ENCODE data around the gene NASP. TPM values are rescaled to one million over a fixed set of nuclear protein-coding genes. Genes with fewer than 3 reads are reported as not detected.

Gene NASP
- total and polyA plus RNA-seq, 2 of the 13 experiments (the other 11 are each of a cell fraction or from before 2014, with no cell fraction given) = 132 to 256 TPM

DNA sequence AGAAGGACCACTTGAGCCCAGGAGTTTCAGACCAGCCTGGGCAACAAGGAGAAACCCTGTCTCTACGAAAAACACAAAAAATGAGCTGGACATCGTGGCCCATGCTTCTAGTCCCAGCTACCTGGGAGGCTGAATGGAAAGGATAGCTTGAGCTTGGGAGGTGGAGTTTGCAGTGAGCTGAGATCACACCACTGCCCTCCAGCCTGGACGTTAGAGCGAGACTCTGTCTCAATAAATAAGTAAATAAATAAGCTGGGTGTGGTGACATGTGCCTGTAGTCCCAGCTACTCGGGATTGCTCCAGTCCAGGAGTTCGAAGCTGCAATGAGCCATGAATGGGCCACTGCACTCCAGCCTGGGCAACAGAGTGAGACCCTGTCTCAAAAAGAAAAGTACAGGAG is 29.6 kb upstream of the NASP start:
- Histone ChIP-seq H3K9ac (ENCODE audit: insufficient read depth, low read depth, low read length) (no peak overlapping the region), H3K4me1 (ENCODE audit: insufficient read depth, low read length) (peaks cover 55% of the 10 kb centered on the region), H3K36me3 (replicated peaks in 1 of 2; ENCODE audit: control insufficient read depth in 1 of 2, insufficient read depth in 2 of 2, low read length in 2 of 2) (peaks cover 3 to 20% of the 10 kb centered on the region in 2 experiments), H3K9me3 (ENCODE audit: low read length) (no peaks in the 10 kb centered on the region), H3K27ac (ENCODE audit: extremely low read length, insufficient read depth, low read length) (peak overlapping the region; percentile 57), H3K4me3 (replicated peaks in 1 of 3; ENCODE audit: insufficient read depth in 1 of 3, low read depth in 2 of 3, low read length in 3 of 3) (no peak overlapping the region), H3K79me2 (ENCODE audit: insufficient read depth, low read length) (peaks cover 48% of the 10 kb centered on the region), H3K4me2 (ENCODE audit: low read depth, low read length) (peak overlapping the region; percentile 20; the same call in 1 of the 2 replicates), H2AFZ (ENCODE audit: low read length) (no peak overlapping the region), H4K20me1 (ENCODE audit: insufficient read depth, low read length) (no peaks in the 10 kb centered on the region), H3K27me3 (ENCODE audit: control insufficient read depth in 1 of 2, insufficient read depth in 2 of 2, low read length in 2 of 2) (no peaks in the 10 kb centered on the region; a peak in 1 of 5 replicates)
- 59% methylated on average over 6 of the region's 6 CpGs for WGBS (ENCODE audit: low lambda C conversion rate)
- intact Hi-C loops (cut with micrococcal nuclease; ENCODE audit: unreplicated experiment) (no loop called here), in situ Hi-C loops (cut with HindIII; ENCODE audit: extremely low pct_ligation_motif_present, low pct_unique_long_range_greater_than_20kb) (no loop called here)
- DNase-seq (ENCODE audit: low spot score) (peak; percentile 39), FAIRE-seq (no peak), ATAC-seq (peak; percentile 37)
- CTCF ChIA-PET (ENCODE audit: low intra/inter-chr PET ratio, low total read pairs) = no interaction called here
- no TSS peak for BruUV-seq (replicated peaks)
- POLR2A ChIA-PET = interaction anchor here (1.0 to 29.7 kb wide), 7 partner anchors 9 to 52 kb away, joined by 3 to 690 read pairs (median 5); partner anchors contain the start of gene PRDX1
- TF ChIP-seq NFE2L2 (IDR thresholded peaks at IDR 0.05; ENCODE audit: low read length) (no peak), PITX1 (CRISPR knock-in tag; IDR thresholded peaks at IDR 0.05) (no peak), ZNF709 (CRISPR knock-in tag; IDR thresholded peaks at IDR 0.05) (no peak), ZNF775 (CRISPR knock-in tag; IDR thresholded peaks at IDR 0.05; ENCODE audit: borderline replicate concordance) (no peak), ZNF766 (CRISPR knock-in tag; IDR thresholded peaks at IDR 0.05; ENCODE audit: borderline replicate concordance) (no peak), FOXP1 (IDR thresholded peaks at IDR 0.05) (no peak), FOXP1 (CRISPR knock-in tag; IDR thresholded peaks at IDR 0.05) (peak; percentile 50; the same call in 1 of the 2 replicates), ZNF558 (CRISPR knock-in tag; IDR thresholded peaks at IDR 0.05; ENCODE audit: borderline replicate concordance) (no peak), ZNF280D (CRISPR knock-in tag; IDR thresholded peaks at IDR 0.05) (no peak), GZF1 (CRISPR knock-in tag; IDR thresholded peaks at IDR 0.05) (no peak), SMARCC2 (IDR thresholded peaks at IDR 0.05) (no peak), GPN1 (CRISPR knock-in tag; IDR thresholded peaks at IDR 0.05; ENCODE audit: borderline replicate concordance) (no peak)
- TF ChIP-seq, protein P1, sequence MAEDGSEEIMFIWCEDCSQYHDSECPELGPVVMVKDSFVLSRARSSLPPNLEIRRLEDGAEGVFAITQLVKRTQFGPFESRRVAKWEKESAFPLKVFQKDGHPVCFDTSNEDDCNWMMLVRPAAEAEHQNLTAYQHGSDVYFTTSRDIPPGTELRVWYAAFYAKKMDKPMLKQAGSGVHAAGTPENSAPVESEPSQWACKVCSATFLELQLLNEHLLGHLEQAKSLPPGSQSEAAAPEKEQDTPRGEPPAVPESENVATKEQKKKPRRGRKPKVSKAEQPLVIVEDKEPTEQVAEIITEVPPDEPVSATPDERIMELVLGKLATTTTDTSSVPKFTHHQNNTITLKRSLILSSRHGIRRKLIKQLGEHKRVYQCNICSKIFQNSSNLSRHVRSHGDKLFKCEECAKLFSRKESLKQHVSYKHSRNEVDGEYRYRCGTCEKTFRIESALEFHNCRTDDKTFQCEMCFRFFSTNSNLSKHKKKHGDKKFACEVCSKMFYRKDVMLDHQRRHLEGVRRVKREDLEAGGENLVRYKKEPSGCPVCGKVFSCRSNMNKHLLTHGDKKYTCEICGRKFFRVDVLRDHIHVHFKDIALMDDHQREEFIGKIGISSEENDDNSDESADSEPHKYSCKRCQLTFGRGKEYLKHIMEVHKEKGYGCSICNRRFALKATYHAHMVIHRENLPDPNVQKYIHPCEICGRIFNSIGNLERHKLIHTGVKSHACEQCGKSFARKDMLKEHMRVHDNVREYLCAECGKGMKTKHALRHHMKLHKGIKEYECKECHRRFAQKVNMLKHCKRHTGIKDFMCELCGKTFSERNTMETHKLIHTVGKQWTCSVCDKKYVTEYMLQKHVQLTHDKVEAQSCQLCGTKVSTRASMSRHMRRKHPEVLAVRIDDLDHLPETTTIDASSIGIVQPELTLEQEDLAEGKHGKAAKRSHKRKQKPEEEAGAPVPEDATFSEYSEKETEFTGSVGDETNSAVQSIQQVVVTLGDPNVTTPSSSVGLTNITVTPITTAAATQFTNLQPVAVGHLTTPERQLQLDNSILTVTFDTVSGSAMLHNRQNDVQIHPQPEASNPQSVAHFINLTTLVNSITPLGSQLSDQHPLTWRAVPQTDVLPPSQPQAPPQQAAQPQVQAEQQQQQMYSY (CRISPR knock-in tag; IDR thresholded peaks at IDR 0.05) = 0 out of 2 replicates have a peak, but pooled peaks have one; percentile 41
- TF ChIP-seq, protein P2, sequence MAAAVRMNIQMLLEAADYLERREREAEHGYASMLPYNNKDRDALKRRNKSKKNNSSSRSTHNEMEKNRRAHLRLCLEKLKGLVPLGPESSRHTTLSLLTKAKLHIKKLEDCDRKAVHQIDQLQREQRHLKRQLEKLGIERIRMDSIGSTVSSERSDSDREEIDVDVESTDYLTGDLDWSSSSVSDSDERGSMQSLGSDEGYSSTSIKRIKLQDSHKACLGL (CRISPR knock-in tag; IDR thresholded peaks at IDR 0.05) = no peak
- TF ChIP-seq, protein P3, sequence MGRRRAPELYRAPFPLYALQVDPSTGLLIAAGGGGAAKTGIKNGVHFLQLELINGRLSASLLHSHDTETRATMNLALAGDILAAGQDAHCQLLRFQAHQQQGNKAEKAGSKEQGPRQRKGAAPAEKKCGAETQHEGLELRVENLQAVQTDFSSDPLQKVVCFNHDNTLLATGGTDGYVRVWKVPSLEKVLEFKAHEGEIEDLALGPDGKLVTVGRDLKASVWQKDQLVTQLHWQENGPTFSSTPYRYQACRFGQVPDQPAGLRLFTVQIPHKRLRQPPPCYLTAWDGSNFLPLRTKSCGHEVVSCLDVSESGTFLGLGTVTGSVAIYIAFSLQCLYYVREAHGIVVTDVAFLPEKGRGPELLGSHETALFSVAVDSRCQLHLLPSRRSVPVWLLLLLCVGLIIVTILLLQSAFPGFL (CRISPR knock-in tag; IDR thresholded peaks at IDR 0.05) = no peak

Measured in HepG2 (cell line).